IMR-90 (cell line): Measurements from ENCODE around the gene CERK.

Source experiments
- CTCF ChIP-seq: conservative IDR thresholded peaks from 2 replicates; pipeline ENCODE4 v1.5.1; 2012; ENCODE audit warnings: mild to moderate bottlenecking, low read depth, low read length, improper control_type of control experiment
- ELK1 ChIP-seq: fragments of 150-350 bp; IDR thresholded peaks from 2 replicates; pipeline ENCODE4 v1.6.1; 2016; ENCODE audit warnings: low read depth, mild to moderate bottlenecking, low read length, moderate library complexity, borderline replicate concordance
- MAFK ChIP-seq: IDR thresholded peaks from 2 replicates; pipeline ENCODE4 v1.6.1; 2012; ENCODE audit warnings: low read depth, low read length, improper control_type of control experiment
- MXI1 ChIP-seq: IDR thresholded peaks from 2 replicates; pipeline ENCODE4 v1.6.1; 2012; ENCODE audit warnings: low read depth, mild to moderate bottlenecking, low read length, moderate library complexity, borderline replicate concordance
- TF ChIP-seq, protein P1 (sequence below): fragments of 150-350 bp; IDR thresholded peaks from 2 replicates; pipeline ENCODE4 v1.6.1; 2017; ENCODE audit warnings: mild to moderate bottlenecking, antibody characterized with exemption, low read length, low read depth

- no peak for TF ChIP-seq CTCF
- no peak for TF ChIP-seq MXI1
- no peak for TF ChIP-seq MAFK
- TF ChIP-seq, protein P1, sequence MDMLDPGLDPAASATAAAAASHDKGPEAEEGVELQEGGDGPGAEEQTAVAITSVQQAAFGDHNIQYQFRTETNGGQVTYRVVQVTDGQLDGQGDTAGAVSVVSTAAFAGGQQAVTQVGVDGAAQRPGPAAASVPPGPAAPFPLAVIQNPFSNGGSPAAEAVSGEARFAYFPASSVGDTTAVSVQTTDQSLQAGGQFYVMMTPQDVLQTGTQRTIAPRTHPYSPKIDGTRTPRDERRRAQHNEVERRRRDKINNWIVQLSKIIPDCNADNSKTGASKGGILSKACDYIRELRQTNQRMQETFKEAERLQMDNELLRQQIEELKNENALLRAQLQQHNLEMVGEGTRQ: no peak
- TF ChIP-seq ELK1: no peak
Measured at GRCh38 chr22:46770151-46770641, 32.1 kb upstream of the CERK start.
